ENCODE data around the gene ZNF652.

Gene ZNF652

GRCh38 chr17:49361902-49362722 is at the start of gene ZNF652:
ZNF652 (minus strand) TSS chr17:49362250; CDS start chr17:49317725, 44,525 bp downstream.
- H3K79me2 ChIP-seq (ENCODE audit: insufficient read depth, low read length) = peaks cover 40% of the 10 kb centered on the region
- H3K9me3 ChIP-seq (ENCODE audit: insufficient read depth, low read depth, low read length) = no peaks in the 10 kb centered on the region
- H3K36me3 ChIP-seq (ENCODE audit: insufficient read depth, low read length) = no peaks in the 10 kb centered on the region
- no peaks in the 10 kb centered on the region for H3K27me3 ChIP-seq (ENCODE audit: insufficient read depth, low read length, poor library complexity, severe bottlenecking)
- no peak for TF ChIP-seq EZH2phosphoT487 (IDR thresholded peaks at IDR 0.05; ENCODE audit: borderline replicate concordance)
- TF ChIP-seq CTCF (conservative IDR thresholded peaks at IDR 0.05; ENCODE audit: low read length) = no peak
- H3K9ac ChIP-seq (ENCODE audit: low read depth, low read length, poor library complexity, severe bottlenecking) = peak within 1 kb of the TSS; percentile 90
- H3K4me2 ChIP-seq (ENCODE audit: low read depth, low read length, poor library complexity, severe bottlenecking) = peak within 1 kb of the TSS; percentile 97
- peak within 1 kb of the TSS; percentile 83 for H3K4me3 ChIP-seq (ENCODE audit: low read length, poor library complexity, severe bottlenecking)
- H2AFZ ChIP-seq (ENCODE audit: low read length) = peak within 1 kb of the TSS; percentile 29; the same call in 1 of the 2 replicates
- peaks cover 39% of the 10 kb centered on the region for H4K20me1 ChIP-seq (ENCODE audit: insufficient read depth, low read length, poor library complexity, severe bottlenecking)
- no peaks in the 10 kb centered on the region for H3K9me2 ChIP-seq (replicated peaks; ENCODE audit: low read depth, low read length)
- 0 out of 2 replicates have a peak, but pooled peaks cover 2% of the 10 kb centered on the region for H3F3A ChIP-seq (ENCODE audit: low read depth)
- H3K4me1 ChIP-seq (ENCODE audit: insufficient read depth, low read length, poor library complexity, severe bottlenecking) = peaks cover 52% of the 10 kb centered on the region

DNA sequence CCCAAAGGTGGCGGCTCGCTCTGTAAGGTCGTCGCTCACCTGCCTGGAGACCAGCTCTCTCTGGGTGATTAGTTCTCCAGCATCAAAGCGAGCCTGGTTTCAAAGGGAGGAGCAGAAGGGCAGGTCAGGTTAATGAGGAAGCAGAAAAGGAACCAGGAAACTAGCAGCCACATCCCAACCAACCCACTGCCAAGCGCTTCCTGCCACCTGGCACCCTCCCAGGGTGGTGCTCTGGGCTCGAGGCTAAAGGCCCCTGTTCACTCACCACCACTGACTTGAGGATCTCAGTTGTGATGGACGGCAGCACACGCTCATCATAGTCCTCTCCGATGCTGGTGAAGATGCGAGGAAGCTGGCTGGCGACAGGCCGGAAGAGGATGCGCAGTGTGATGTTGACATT is 47.0 kb upstream of the ZNF652 start:
- H3K4me2 ChIP-seq (ENCODE audit: low read depth, low read length, poor library complexity, severe bottlenecking) = peak overlapping the region; percentile 59
- H3K4me3 ChIP-seq (ENCODE audit: low read length, poor library complexity, severe bottlenecking) = peak overlapping the region; percentile 6
- H2AFZ ChIP-seq (ENCODE audit: low read length) = no peak overlapping the region
- H3K9me2 ChIP-seq (replicated peaks; ENCODE audit: low read depth, low read length) = no peaks in the 10 kb centered on the region
- peak overlapping the region; percentile 54 for H3K9ac ChIP-seq (ENCODE audit: low read depth, low read length, poor library complexity, severe bottlenecking)
- H3K36me3 ChIP-seq (ENCODE audit: insufficient read depth, low read length) = peaks cover 51% of the 10 kb centered on the region
- peaks cover 51% of the 10 kb centered on the region for H3K4me1 ChIP-seq (ENCODE audit: insufficient read depth, low read length, poor library complexity, severe bottlenecking)
- H4K20me1 ChIP-seq (ENCODE audit: insufficient read depth, low read length, poor library complexity, severe bottlenecking) = no peaks in the 10 kb centered on the region
- H3K9me3 ChIP-seq (ENCODE audit: insufficient read depth, low read depth, low read length) = no peaks in the 10 kb centered on the region
- peaks cover 18% of the 10 kb centered on the region for H3K79me2 ChIP-seq (ENCODE audit: insufficient read depth, low read length)
- TF ChIP-seq CTCF (conservative IDR thresholded peaks at IDR 0.05; ENCODE audit: low read length) (no peak), EZH2phosphoT487 (IDR thresholded peaks at IDR 0.05; ENCODE audit: borderline replicate concordance) (no peak)
- 0 out of 2 replicates have a peak, but pooled peaks cover under 1% of the 10 kb centered on the region for H3F3A ChIP-seq (ENCODE audit: low read depth)
- H3K27me3 ChIP-seq (ENCODE audit: insufficient read depth, low read length, poor library complexity, severe bottlenecking) = no peaks in the 10 kb centered on the region

DNA sequence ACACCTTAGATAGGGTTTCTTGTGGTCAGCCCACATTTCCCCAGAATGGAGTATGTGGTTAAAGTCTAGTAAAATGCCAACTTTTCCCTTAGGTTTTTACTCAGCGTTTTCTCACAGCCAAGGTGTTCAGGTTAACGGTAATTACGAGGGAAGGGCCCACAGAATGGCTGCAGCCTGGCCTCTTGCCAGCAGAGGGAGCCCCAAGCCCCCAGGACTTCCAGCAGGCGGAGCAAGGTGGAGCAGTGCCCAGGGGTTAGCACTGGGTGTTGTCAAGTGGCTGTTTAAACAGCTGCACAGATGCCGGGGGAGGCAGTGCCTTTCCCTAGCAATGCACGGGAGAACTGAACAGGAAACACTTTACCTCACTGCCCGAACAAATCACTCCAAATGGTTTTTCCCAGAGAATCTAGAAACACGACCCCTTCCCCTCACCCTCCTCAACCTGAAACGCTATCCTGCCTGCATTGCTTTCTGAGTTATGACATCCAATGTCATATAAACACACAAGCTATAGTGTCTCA is 46.0 kb upstream of the ZNF652 start:
- TF ChIP-seq CTCF (conservative IDR thresholded peaks at IDR 0.05; ENCODE audit: low read length) (peak; percentile 100), EZH2phosphoT487 (IDR thresholded peaks at IDR 0.05; ENCODE audit: borderline replicate concordance) (no peak)
- H3K9ac ChIP-seq (ENCODE audit: low read depth, low read length, poor library complexity, severe bottlenecking) = peak overlapping the region; percentile 54
- H3K9me3 ChIP-seq (ENCODE audit: insufficient read depth, low read depth, low read length) = no peaks in the 10 kb centered on the region
- H4K20me1 ChIP-seq (ENCODE audit: insufficient read depth, low read length, poor library complexity, severe bottlenecking) = no peaks in the 10 kb centered on the region
- H3F3A ChIP-seq (ENCODE audit: low read depth) = peaks cover 5% of the 10 kb centered on the region
- H3K4me1 ChIP-seq (ENCODE audit: insufficient read depth, low read length, poor library complexity, severe bottlenecking) = peaks cover 52% of the 10 kb centered on the region
- H3K36me3 ChIP-seq (ENCODE audit: insufficient read depth, low read length) = peaks cover 51% of the 10 kb centered on the region
- H3K4me2 ChIP-seq (ENCODE audit: low read depth, low read length, poor library complexity, severe bottlenecking) = peak overlapping the region; percentile 59
- H2AFZ ChIP-seq (ENCODE audit: low read length) = no peak overlapping the region
- H3K4me3 ChIP-seq (ENCODE audit: low read length, poor library complexity, severe bottlenecking) = peak overlapping the region; percentile 6
- peaks cover 10% of the 10 kb centered on the region; the same call in 1 of the 2 replicates for H3K79me2 ChIP-seq (ENCODE audit: insufficient read depth, low read length)
- no peaks in the 10 kb centered on the region for H3K9me2 ChIP-seq (replicated peaks; ENCODE audit: low read depth, low read length)
- H3K27me3 ChIP-seq (ENCODE audit: insufficient read depth, low read length, poor library complexity, severe bottlenecking) = no peaks in the 10 kb centered on the region

Data from Loucy (cell line).